ENCODE data around the gene SEPHS2.

GRCh38 chr16:30457256-30457655 lies 11.6 kb upstream of the SEPHS2 start:
- TF ChIP-seq CTCF (IDR thresholded peaks at IDR 0.05) (no peak), POLR2A (IDR thresholded peaks at IDR 0.05) (no peak)

All from thyroid gland (tissue), 4 donors.